ENCODE data around the gene KRT39. TPM values are rescaled to one million over a fixed set of nuclear protein-coding genes. Genes with fewer than 3 reads are reported as not detected.

Gene KRT39
- total and polyA plus RNA-seq, 2 of the 8 experiments (the other 6 are each of a cell fraction or from before 2014, with no cell fraction given) = not detected

DNA sequence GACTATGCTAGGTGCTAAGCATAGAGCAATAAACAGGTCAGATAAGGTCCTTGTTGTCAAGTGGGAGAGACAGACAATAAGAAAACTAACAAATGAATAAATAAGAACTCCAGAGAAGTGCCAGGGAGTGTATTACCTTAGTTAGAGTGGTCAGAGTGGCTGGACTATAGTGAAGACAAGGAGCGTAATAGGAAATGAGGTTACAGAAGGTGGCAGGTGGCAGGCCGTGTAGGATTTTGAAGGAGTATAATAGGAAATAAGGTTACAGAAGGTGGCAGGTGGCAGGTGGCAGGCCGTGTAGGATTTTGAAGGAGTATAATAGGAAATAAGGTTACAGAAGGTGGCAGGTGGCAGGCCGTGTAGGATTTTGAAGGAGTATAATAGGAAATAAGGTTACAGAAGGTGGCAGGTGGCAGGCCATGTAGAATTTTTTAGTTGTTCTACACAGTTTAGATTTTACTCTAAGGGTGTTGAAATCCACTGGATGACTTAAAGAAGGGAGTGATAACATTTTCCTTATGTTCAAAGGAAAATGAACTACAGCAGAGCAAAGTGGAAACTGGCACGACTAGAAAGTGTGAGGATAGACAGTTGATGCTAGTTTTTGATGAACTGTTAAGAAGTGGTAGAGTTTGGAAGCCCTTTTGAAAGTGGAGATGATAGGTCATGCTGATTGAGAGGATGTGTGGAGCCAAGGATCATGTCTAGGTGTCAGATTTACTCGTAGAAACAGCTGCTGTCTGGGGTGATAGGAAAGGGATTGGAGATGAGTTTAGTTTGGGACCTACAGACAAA lies 45.8 kb upstream of the KRT39 start (continued):
- TF ChIP-seq RNF2 (IDR thresholded peaks at IDR 0.05; ENCODE audit: borderline replicate concordance, low read depth, low read length, missing control alignments, poor library complexity, severe bottlenecking) = no peak
- no peak for TF ChIP-seq CREB1 (IDR thresholded peaks at IDR 0.05)
- TF ChIP-seq CBX5 (IDR thresholded peaks at IDR 0.05; ENCODE audit: low read depth, low read length) = no peak
- TF ChIP-seq NRF1 (IDR thresholded peaks at IDR 0.05; ENCODE audit: low read depth, low read length) = no peak
- no peak for TF ChIP-seq BRCA1 (IDR thresholded peaks at IDR 0.05; ENCODE audit: low read depth, low read length)
- TF ChIP-seq JUN (IDR thresholded peaks at IDR 0.05; ENCODE audit: low read depth, low read length) = no peak
- TF ChIP-seq ZNF274 (IDR thresholded peaks at IDR 0.05; ENCODE audit: borderline replicate concordance, extremely low read depth, low read length) = no peak
- TF ChIP-seq, protein P1, sequence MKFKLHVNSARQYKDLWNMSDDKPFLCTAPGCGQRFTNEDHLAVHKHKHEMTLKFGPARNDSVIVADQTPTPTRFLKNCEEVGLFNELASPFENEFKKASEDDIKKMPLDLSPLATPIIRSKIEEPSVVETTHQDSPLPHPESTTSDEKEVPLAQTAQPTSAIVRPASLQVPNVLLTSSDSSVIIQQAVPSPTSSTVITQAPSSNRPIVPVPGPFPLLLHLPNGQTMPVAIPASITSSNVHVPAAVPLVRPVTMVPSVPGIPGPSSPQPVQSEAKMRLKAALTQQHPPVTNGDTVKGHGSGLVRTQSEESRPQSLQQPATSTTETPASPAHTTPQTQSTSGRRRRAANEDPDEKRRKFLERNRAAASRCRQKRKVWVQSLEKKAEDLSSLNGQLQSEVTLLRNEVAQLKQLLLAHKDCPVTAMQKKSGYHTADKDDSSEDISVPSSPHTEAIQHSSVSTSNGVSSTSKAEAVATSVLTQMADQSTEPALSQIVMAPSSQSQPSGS (IDR thresholded peaks at IDR 0.05; ENCODE audit: low read length) = no peak
- TF ChIP-seq TCF12 (IDR thresholded peaks at IDR 0.05; ENCODE audit: low read depth, low read length) = no peak
- TF ChIP-seq EZH2 (IDR thresholded peaks at IDR 0.05; ENCODE audit: low read depth, low read length, severe bottlenecking) = no peak
